Kidney epithelial cell (primary cell): Measurements from ENCODE around the gene TYW5. TPM values are rescaled to one million over a fixed set of nuclear protein-coding genes. Genes with fewer than 3 reads are reported as not detected.

Source experiments
- DNase-seq: peaks from one replicate; pipeline ENCODE4 v3.0.0-alpha.2; 2010; ENCODE audit warnings: low read depth
- H3K27me3 ChIP-seq: 2 replicates; pipeline ENCODE4 v1.6.0; 2011; ENCODE audit warnings: low read length; ENCODE audit not compliant: control insufficient read depth, insufficient read depth
- H3K36me3 ChIP-seq: 2 replicates; pipeline ENCODE4 v1.5.1; 2011; ENCODE audit warnings: low read length; ENCODE audit not compliant: control insufficient read depth, insufficient read depth
- H3K4me3 ChIP-seq: 2 replicates; pipeline ENCODE4 v1.5.1; 2011; ENCODE audit warnings: low read depth, mild to moderate bottlenecking, control low read depth, low read length
- CTCF ChIP-seq: IDR thresholded peaks from 2 replicates; pipeline ENCODE4 v1.5.1; 2011; ENCODE audit warnings: mild to moderate bottlenecking, moderate library complexity, low read length, control low read depth, inconsistent platforms; ENCODE audit not compliant: insufficient read depth, poor library complexity, severe bottlenecking
- total RNA-seq: library from RNA; depleted of rRNA; stranded (reverse); fragments of >200 nt; gene quantifications from 2 replicates; pipeline ENCODE4 v1.2.3, GENCODE V29; 2015

Gene TYW5
- total RNA-seq, 1 donor from 2014 or later, result 9.0 TPM

- H3K27me3 ChIP-seq, result no peaks in the 10 kb centered on the region
- no peak for DNase-seq
- no peak overlapping the region for H3K4me3 ChIP-seq
- no peak for TF ChIP-seq CTCF
- no peaks in the 10 kb centered on the region for H3K36me3 ChIP-seq
These were observed 59.9 kb downstream of the TYW5 start for GRCh38 chr2:199895406-199895805.

GRCh38 chr2:199883474-199884212 is 71.6 kb downstream of the TYW5 start:
- no peak for DNase-seq
- no peak overlapping the region for H3K4me3 ChIP-seq
- H3K27me3 ChIP-seq, result no peaks in the 10 kb centered on the region
- no peaks in the 10 kb centered on the region for H3K36me3 ChIP-seq
- no peak for TF ChIP-seq CTCF

- no peaks in the 10 kb centered on the region for H3K36me3 ChIP-seq
- no peak overlapping the region for H3K4me3 ChIP-seq
- TF ChIP-seq CTCF, result no peak
- DNase-seq, result no peak
- H3K27me3 ChIP-seq, result no peaks in the 10 kb centered on the region
These were observed 72.6 kb downstream of the TYW5 start for GRCh38 chr2:199882667-199883066.

Other genes starting within 250 kb of the TYW5 start
- 0.29 and 1.3 TPM in 2 replicates for gene FTCDNL1, start 104.3 kb downstream of the TYW5 start, total RNA-seq
- gene C2orf69, start 44.2 kb downstream of the TYW5 start, total RNA-seq, result 9.2 and 13.0 TPM in 2 replicates
- gene MAIP1, start 91 bp upstream of the TYW5 start, total RNA-seq, result 27.0 and 29.5 TPM in 2 replicates